ENCODE results near the gene CMPK1. TPM values are rescaled to one million over a fixed set of nuclear protein-coding genes. Genes with fewer than 3 reads are reported as not detected.
A peak's percentile ranks its signal among the peaks of the same experiment; 100 is the strongest.

CMPK1 gene
- total and polyA plus RNA-seq, 4 donors = 65.5 to 96.2 (median 79.6) TPM

DNA sequence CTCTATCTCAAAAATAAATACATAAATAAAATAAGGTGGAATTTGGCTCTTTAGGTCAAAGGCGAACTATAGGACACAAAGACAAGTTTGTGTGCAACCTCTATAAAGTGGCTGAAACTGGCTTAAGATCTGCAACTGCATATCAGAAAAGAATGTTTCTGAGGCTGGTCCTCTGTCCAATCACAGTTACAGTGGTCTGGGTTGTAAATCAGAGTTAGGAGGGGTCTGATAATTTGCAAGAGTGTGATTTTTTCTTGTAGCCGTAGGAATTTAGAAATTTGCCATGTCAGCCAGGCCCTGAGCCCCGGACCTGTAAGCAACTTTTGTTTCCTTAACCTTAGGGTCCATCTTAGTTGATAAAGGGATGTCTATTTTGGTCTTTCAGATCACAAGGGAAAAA, 27.8 kb downstream of the CMPK1 start:
- DNase-seq (ENCODE audit: low read depth in 4 of 6, low spot score in 6 of 6) = no peak
- WGBS (ENCODE audit: insufficient coverage) = 93% methylated on average over 2 of the region's 3 CpGs
- Histone ChIP-seq H3K36me3 (ENCODE audit: control insufficient read depth, insufficient read depth, low read length) (no peaks in the 10 kb centered on the region), H3K4me1 (ENCODE audit: control insufficient read depth, insufficient read depth, low read length) (no peaks in the 10 kb centered on the region), H3K9me3 (ENCODE audit: control insufficient read depth, insufficient read depth, low read length) (no peaks in the 10 kb centered on the region), H3K4me3 (ENCODE audit: low read depth, low read length) (no peak overlapping the region), H3K27ac (ENCODE audit: low read depth, low read length) (no peak overlapping the region), H3K27me3 (ENCODE audit: control insufficient read depth, insufficient read depth, low read length) (no peaks in the 10 kb centered on the region)

- WGBS (ENCODE audit: insufficient coverage) = no CpG with 5 or more reads among the region's 1 CpG
- H3K27ac ChIP-seq (ENCODE audit: low read depth, low read length) = no peak overlapping the region
- H3K36me3 ChIP-seq (ENCODE audit: control insufficient read depth, insufficient read depth, low read length) = no peaks in the 10 kb centered on the region
- no peaks in the 10 kb centered on the region for H3K27me3 ChIP-seq (ENCODE audit: control insufficient read depth, insufficient read depth, low read length)
- no peak for DNase-seq (ENCODE audit: low read depth in 4 of 6, low spot score in 6 of 6)
- no peak overlapping the region for H3K4me3 ChIP-seq (ENCODE audit: low read depth, low read length)
- no peaks in the 10 kb centered on the region for H3K9me3 ChIP-seq (ENCODE audit: control insufficient read depth, insufficient read depth, low read length)
- H3K4me1 ChIP-seq (ENCODE audit: control insufficient read depth, insufficient read depth, low read length) = no peaks in the 10 kb centered on the region
Observed at GRCh38 chr1:47362828-47363227, 29.2 kb downstream of the CMPK1 start.

GRCh38 chr1:47367651-47368050, 34.1 kb downstream of the CMPK1 start:
- no peaks in the 10 kb centered on the region for H3K4me1 ChIP-seq (ENCODE audit: control insufficient read depth, insufficient read depth, low read length)
- WGBS (ENCODE audit: insufficient coverage) = 100% methylated on average over 6 of the region's 7 CpGs
- H3K36me3 ChIP-seq (ENCODE audit: control insufficient read depth, insufficient read depth, low read length) = peaks cover 17% of the 10 kb centered on the region
- H3K27ac ChIP-seq (ENCODE audit: low read depth, low read length) = no peak overlapping the region
- no peak for DNase-seq (ENCODE audit: low read depth in 4 of 6, low spot score in 6 of 6)
- no peak overlapping the region for H3K4me3 ChIP-seq (ENCODE audit: low read depth, low read length)
- no peaks in the 10 kb centered on the region for H3K27me3 ChIP-seq (ENCODE audit: control insufficient read depth, insufficient read depth, low read length)
- H3K9me3 ChIP-seq (ENCODE audit: control insufficient read depth, insufficient read depth, low read length) = no peaks in the 10 kb centered on the region

- no peak for DNase-seq (ENCODE audit: low read depth in 4 of 6, low spot score in 6 of 6)
- no peaks in the 10 kb centered on the region for H3K4me1 ChIP-seq (ENCODE audit: control insufficient read depth, insufficient read depth, low read length)
- H3K9me3 ChIP-seq (ENCODE audit: control insufficient read depth, insufficient read depth, low read length) = no peaks in the 10 kb centered on the region
- H3K27me3 ChIP-seq (ENCODE audit: control insufficient read depth, insufficient read depth, low read length) = no peaks in the 10 kb centered on the region
- peaks cover 26% of the 10 kb centered on the region for H3K36me3 ChIP-seq (ENCODE audit: control insufficient read depth, insufficient read depth, low read length)
- no peak overlapping the region for H3K27ac ChIP-seq (ENCODE audit: low read depth, low read length)
- H3K4me3 ChIP-seq (ENCODE audit: low read depth, low read length) = no peak overlapping the region
Observed at GRCh38 chr1:47371016-47371517, 37.5 kb downstream of the CMPK1 start.

- no peak overlapping the region for H3K27ac ChIP-seq (ENCODE audit: low read depth, low read length)
- H3K4me3 ChIP-seq (ENCODE audit: low read depth, low read length) = no peak overlapping the region
- no peaks in the 10 kb centered on the region for H3K9me3 ChIP-seq (ENCODE audit: control insufficient read depth, insufficient read depth, low read length)
- no peak for DNase-seq (ENCODE audit: low read depth in 4 of 6, low spot score in 6 of 6)
- H3K4me1 ChIP-seq (ENCODE audit: control insufficient read depth, insufficient read depth, low read length) = no peaks in the 10 kb centered on the region
- no CpG with 5 or more reads among the region's 1 CpG for WGBS (ENCODE audit: insufficient coverage)
- no peaks in the 10 kb centered on the region for H3K27me3 ChIP-seq (ENCODE audit: control insufficient read depth, insufficient read depth, low read length)
- H3K36me3 ChIP-seq (ENCODE audit: control insufficient read depth, insufficient read depth, low read length) = peaks cover 16% of the 10 kb centered on the region
Observed at GRCh38 chr1:47374501-47374900, 40.9 kb downstream of the CMPK1 start.

DNA sequence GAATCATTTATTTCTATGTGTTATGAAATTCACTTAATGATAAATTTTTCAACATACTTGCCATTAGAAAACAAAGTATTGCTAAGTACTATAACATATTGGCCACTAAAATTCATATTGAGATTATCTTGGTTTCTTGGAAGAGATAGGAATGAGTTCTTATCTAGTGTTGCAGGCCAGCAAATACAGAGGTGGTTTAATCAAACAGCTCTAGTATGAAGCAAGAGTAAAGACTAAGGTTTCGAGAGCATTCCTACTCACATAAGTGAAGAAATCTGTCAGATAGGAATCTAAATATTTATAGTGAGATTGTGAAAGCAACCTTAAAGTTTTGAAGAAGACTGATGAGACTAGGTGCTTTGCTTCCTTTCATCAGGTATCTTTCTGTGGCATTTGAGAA, 44.6 kb downstream of the CMPK1 start:
- no peak for DNase-seq (ENCODE audit: low read depth in 4 of 6, low spot score in 6 of 6)
- no peaks in the 10 kb centered on the region for H3K4me1 ChIP-seq (ENCODE audit: control insufficient read depth, insufficient read depth, low read length)
- no peaks in the 10 kb centered on the region for H3K9me3 ChIP-seq (ENCODE audit: control insufficient read depth, insufficient read depth, low read length)
- H3K27me3 ChIP-seq (ENCODE audit: control insufficient read depth, insufficient read depth, low read length) = no peaks in the 10 kb centered on the region
- WGBS (ENCODE audit: insufficient coverage) = no CpG with 5 or more reads among the region's 1 CpG
- H3K36me3 ChIP-seq (ENCODE audit: control insufficient read depth, insufficient read depth, low read length) = peaks cover 13% of the 10 kb centered on the region
- H3K27ac ChIP-seq (ENCODE audit: low read depth, low read length) = no peak overlapping the region
- no peak overlapping the region for H3K4me3 ChIP-seq (ENCODE audit: low read depth, low read length)

- Histone ChIP-seq H3K9me3 (ENCODE audit: control insufficient read depth, insufficient read depth, low read length) (no peaks in the 10 kb centered on the region), H3K36me3 (ENCODE audit: control insufficient read depth, insufficient read depth, low read length) (peaks cover 5% of the 10 kb centered on the region), H3K4me1 (ENCODE audit: control insufficient read depth, insufficient read depth, low read length) (no peaks in the 10 kb centered on the region), H3K4me3 (ENCODE audit: low read depth, low read length) (no peak overlapping the region), H3K27ac (ENCODE audit: low read depth, low read length) (no peak overlapping the region), H3K27me3 (ENCODE audit: control insufficient read depth, insufficient read depth, low read length) (no peaks in the 10 kb centered on the region)
- 80% methylated on average over 1 of the region's 5 CpGs for WGBS (ENCODE audit: insufficient coverage)
- DNase-seq (ENCODE audit: low read depth in 4 of 6, low spot score in 6 of 6) = peak in 1 of 6 donors; percentile 11
Observed at GRCh38 chr1:47380699-47381098, 47.1 kb downstream of the CMPK1 start.

DNA sequence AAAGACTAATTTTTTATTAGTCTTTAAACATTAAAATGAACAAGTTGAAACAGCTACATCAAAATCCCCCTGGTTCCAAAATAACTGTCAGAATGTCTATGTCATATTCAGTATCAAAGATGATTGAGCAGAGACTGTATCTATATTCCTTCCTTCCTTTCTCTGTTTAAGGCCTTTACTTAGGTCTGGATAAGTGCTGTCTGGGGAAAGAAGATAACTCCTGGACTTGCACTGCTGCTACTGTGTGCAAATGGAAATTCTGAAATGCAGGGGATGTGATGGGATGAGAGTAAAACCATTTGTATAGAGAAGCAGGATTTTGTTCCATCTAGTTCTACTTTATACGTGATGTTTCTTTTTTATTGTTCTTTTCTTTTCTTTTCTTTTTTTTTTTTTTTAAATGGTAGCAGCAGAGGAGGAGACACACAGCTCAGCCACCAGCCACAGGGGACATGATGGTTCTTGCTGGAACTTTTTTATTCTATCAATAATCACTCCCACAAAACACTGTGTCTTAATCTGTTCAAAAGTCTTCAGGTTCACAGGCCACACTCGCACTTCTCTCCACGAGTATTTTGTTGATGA, 48.9 kb downstream of the CMPK1 start:
- no peak overlapping the region for H3K4me3 ChIP-seq (ENCODE audit: low read depth, low read length)
- H3K36me3 ChIP-seq (ENCODE audit: control insufficient read depth, insufficient read depth, low read length) = peaks cover 5% of the 10 kb centered on the region
- WGBS (ENCODE audit: insufficient coverage) = no CpG with 5 or more reads among the region's 3 CpGs
- no peak for DNase-seq (ENCODE audit: low read depth in 4 of 6, low spot score in 6 of 6)
- H3K27ac ChIP-seq (ENCODE audit: low read depth, low read length) = no peak overlapping the region
- no peaks in the 10 kb centered on the region for H3K4me1 ChIP-seq (ENCODE audit: control insufficient read depth, insufficient read depth, low read length)
- no peaks in the 10 kb centered on the region for H3K27me3 ChIP-seq (ENCODE audit: control insufficient read depth, insufficient read depth, low read length)
- H3K9me3 ChIP-seq (ENCODE audit: control insufficient read depth, insufficient read depth, low read length) = no peaks in the 10 kb centered on the region

DNA sequence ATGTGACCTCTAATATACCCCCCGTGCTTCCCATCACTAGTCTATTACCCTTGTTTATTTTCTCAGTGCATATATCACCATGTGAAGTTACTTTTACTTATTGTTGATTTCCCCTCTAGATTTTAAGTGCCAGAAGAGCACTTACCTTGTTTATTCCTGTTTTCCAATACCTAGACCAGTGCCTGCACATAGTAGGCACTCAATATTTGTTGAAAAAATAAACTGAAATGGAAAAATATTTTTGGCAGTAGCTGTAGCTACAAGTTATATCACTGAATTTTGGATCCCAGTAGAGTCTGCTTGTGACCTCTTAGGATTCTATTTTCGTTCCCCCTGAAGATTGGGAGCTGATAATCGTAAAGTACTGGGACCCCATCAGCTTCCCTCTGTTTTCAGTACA, 50.5 kb downstream of the CMPK1 start:
- Histone ChIP-seq H3K9me3 (ENCODE audit: control insufficient read depth, insufficient read depth, low read length) (no peaks in the 10 kb centered on the region), H3K27me3 (ENCODE audit: control insufficient read depth, insufficient read depth, low read length) (no peaks in the 10 kb centered on the region), H3K36me3 (ENCODE audit: control insufficient read depth, insufficient read depth, low read length) (peaks cover 5% of the 10 kb centered on the region), H3K27ac (ENCODE audit: low read depth, low read length) (no peak overlapping the region), H3K4me1 (ENCODE audit: control insufficient read depth, insufficient read depth, low read length) (peaks cover 4% of the 10 kb centered on the region), H3K4me3 (ENCODE audit: low read depth, low read length) (no peak overlapping the region)
- no peak for DNase-seq (ENCODE audit: low read depth in 4 of 6, low spot score in 6 of 6)
- WGBS (ENCODE audit: insufficient coverage) = no CpG with 5 or more reads among the region's 3 CpGs

GRCh38 chr1:47385020-47385419, 51.4 kb downstream of the CMPK1 start:
- WGBS (ENCODE audit: insufficient coverage) = 94% methylated on average over 2 of the region's 6 CpGs
- DNase-seq (ENCODE audit: low read depth in 4 of 6, low spot score in 6 of 6) = no peak
- no peak overlapping the region for H3K4me3 ChIP-seq (ENCODE audit: low read depth, low read length)
- H3K4me1 ChIP-seq (ENCODE audit: control insufficient read depth, insufficient read depth, low read length) = peaks cover 4% of the 10 kb centered on the region
- no peaks in the 10 kb centered on the region for H3K27me3 ChIP-seq (ENCODE audit: control insufficient read depth, insufficient read depth, low read length)
- no peaks in the 10 kb centered on the region for H3K9me3 ChIP-seq (ENCODE audit: control insufficient read depth, insufficient read depth, low read length)
- no peak overlapping the region for H3K27ac ChIP-seq (ENCODE audit: low read depth, low read length)
- H3K36me3 ChIP-seq (ENCODE audit: control insufficient read depth, insufficient read depth, low read length) = peaks cover 2% of the 10 kb centered on the region
